GM12878 (cell line): Measurements from ENCODE around the gene GRIK2. TPM values are rescaled to one million over a fixed set of nuclear protein-coding genes. Genes with fewer than 3 reads are reported as not detected.

ENCODE experiments used
- ATAC-seq: fragments of 200-7000 bp; cut with Tn5 transposase; 3 replicates; pipeline ENCODE4 v1.9.1; 2020; ENCODE audit warnings: mild to moderate bottlenecking, moderate library complexity
- BruUV-seq: library from RNA; stranded (reverse); fragments of 400-500 nt; replicated peaks from 2 replicates; lab custom pipeline; 2021; lab: Mats Ljungman, UMichigan
- CTCF ChIA-PET: fragments of 300-600 bp; sonication (Branson Sonifier 250); formaldehyde crosslinking; extraction: SDS; loops from one replicate; lab custom pipeline; 2021; ENCODE audit warnings: inconsistent platforms; lab: Yijun Ruan, JAX
- POLR2A ChIA-PET: fragments of 350-600 bp; formaldehyde crosslinking; extraction: SDS; loops from one replicate; lab custom pipeline; 2021; ENCODE audit warnings: inconsistent platforms; lab: Charles Lee
- RAD21 ChIA-PET: fragments of 300-600 bp; sonication (Branson Sonifier 250); formaldehyde crosslinking; loops from one replicate; lab custom pipeline; 2023; ENCODE audit warnings: antibody characterized with exemption; ENCODE audit not compliant: unreplicated experiment; lab: Charles Lee
- SMC1A ChIA-PET: fragments of 300-600 bp; sonication (Branson Sonifier 250); formaldehyde crosslinking; loops from one replicate; lab custom pipeline; 2023; ENCODE audit not compliant: unreplicated experiment, uncharacterized antibody; lab: Charles Lee
- DNase-seq: peaks from one replicate; pipeline ENCODE4 v3.0.0-alpha.2; 2011; ENCODE audit warnings: low read depth, low spot score
- FAIRE-seq: peaks from 3 replicates; lab custom pipeline; 2011; peaks lifted over from hg19 to GRCh38; lab: Jason Lieb, UNC
- H2AFZ ChIP-seq: 2 replicates; pipeline ENCODE4 v1.6.0; 2011; ENCODE audit warnings: low read depth, low read length, control low read depth; ENCODE audit not compliant: control insufficient read depth
- H3K27ac ChIP-seq: 2 replicates; pipeline ENCODE4 v1.5.1; 2011; ENCODE audit warnings: control low read depth; ENCODE audit not compliant: control insufficient read depth, insufficient read depth
- H3K27me3 ChIP-seq, 2 experiments: replicated peaks in 1 of 2; 2 replicates each; pipeline versions ENCODE4 v1.6.0 to v1.6.1; 2011; ENCODE audit warnings: low read length in 1 of 2; ENCODE audit not compliant: control insufficient read depth in 2 of 2, insufficient read depth in 2 of 2
- H3K36me3 ChIP-seq, 2 experiments: 2 replicates each; pipeline ENCODE4 v1.5.1; 2011; ENCODE audit warnings: low read length in 1 of 2; ENCODE audit not compliant: control insufficient read depth in 2 of 2, insufficient read depth in 2 of 2
- H3K4me1 ChIP-seq: 2 replicates; pipeline ENCODE4 v1.6.1; 2011; ENCODE audit warnings: mild to moderate bottlenecking, low read length, moderate library complexity, mixed read lengths; ENCODE audit not compliant: control insufficient read depth, insufficient read depth
- H3K4me2 ChIP-seq: 2 replicates; pipeline ENCODE4 v1.6.0; 2011; ENCODE audit warnings: control low read depth; ENCODE audit not compliant: control insufficient read depth, insufficient read depth
- H3K4me3 ChIP-seq: fragments of 200-600 bp; sonication (generic); 2 replicates; pipeline ENCODE4 v1.5.1; 2016
- H3K79me2 ChIP-seq: 2 replicates; pipeline ENCODE4 v1.6.0; 2011; ENCODE audit warnings: low read length; ENCODE audit not compliant: control insufficient read depth, insufficient read depth
- H3K9ac ChIP-seq: 2 replicates; pipeline ENCODE4 v1.8.0; 2011; ENCODE audit warnings: low read length, control low read depth, mixed read lengths; ENCODE audit not compliant: control insufficient read depth, insufficient read depth
- H3K9me3 ChIP-seq: replicated peaks from 3 replicates; pipeline ENCODE4 v1.5.1; 2011; ENCODE audit warnings: mild to moderate bottlenecking, low read length; ENCODE audit not compliant: control insufficient read depth, insufficient read depth
- H4K20me1 ChIP-seq: 2 replicates; pipeline ENCODE4 v1.6.0; 2011; ENCODE audit not compliant: control insufficient read depth, insufficient read depth
- CREB1 ChIP-seq: IDR thresholded peaks from 2 replicates; pipeline ENCODE4 v1.6.1; 2012; ENCODE audit warnings: low read depth, mild to moderate bottlenecking, inconsistent platforms
- IKZF2 ChIP-seq, 2 experiments: fragments of 450-650 bp; IDR thresholded peaks; 2 replicates each; pipeline ENCODE4 v1.6.1; 2017; ENCODE audit warnings: mild to moderate bottlenecking in 2 of 2, moderate library complexity in 2 of 2
- MYC ChIP-seq: IDR thresholded peaks from 2 replicates; pipeline ENCODE4 v1.6.1; 2011; ENCODE audit warnings: mild to moderate bottlenecking, low read length, moderate library complexity, inconsistent platforms; ENCODE audit not compliant: insufficient read depth, insufficient replicate concordance, insufficient read length, severe bottlenecking
- NFIC ChIP-seq: IDR thresholded peaks from 2 replicates; pipeline ENCODE4 v1.6.1; 2012; ENCODE audit warnings: low read depth, mild to moderate bottlenecking, inconsistent platforms, low read length, moderate library complexity
- RFX5 ChIP-seq: IDR thresholded peaks from 2 replicates; pipeline ENCODE4 v1.6.1; 2011; ENCODE audit warnings: low read depth, low read length, improper control_type of control experiment
- RUNX3 ChIP-seq: IDR thresholded peaks from 2 replicates; pipeline ENCODE4 v1.6.1; 2012; ENCODE audit warnings: low read length, inconsistent platforms
- STAT3 ChIP-seq: IDR thresholded peaks from 2 replicates; pipeline ENCODE4 v1.6.1; 2011; ENCODE audit warnings: low read depth, low read length, improper control_type of control experiment
- ZNF622 ChIP-seq: fragments of 450-650 bp; IDR thresholded peaks from 2 replicates; pipeline ENCODE4 v1.6.1; 2017; ENCODE audit warnings: mild to moderate bottlenecking, inconsistent platforms
- ZZZ3 ChIP-seq: IDR thresholded peaks from 2 replicates; pipeline ENCODE4 v1.6.1; 2011; ENCODE audit warnings: low read depth; ENCODE audit not compliant: control insufficient read depth, insufficient read length
- WGBS: methylation state at CpG from one replicate; pipeline ENCODE4 v1.1.6; 2016; ENCODE audit warnings: low lambda C conversion rate; ENCODE audit not compliant: insufficient replicate concordance, insufficient coverage; ENCODE audit errors: missing lambda C conversion rate; 5-methylcytosine and 5-hydroxymethylcytosine counted together
- in situ Hi-C: fragments of 300-500 bp; cut with MboI; formaldehyde crosslinking; loops from 9 replicates; pipeline ENCODE4 v1.14.3; 2018; ENCODE audit warnings: mixed read lengths
- intact Hi-C: fragments of 100-400 bp; cut with micrococcal nuclease; formaldehyde crosslinking; loops from one replicate; pipeline ENCODE4 v1.14.2; 2022; ENCODE audit not compliant: unreplicated experiment
- polyA plus RNA-seq, 11 experiments: library from polyadenylated mRNA; depleted of rRNA in 4 of 11; unstranded in 6 of 11; stranded (reverse) in 5 of 11; fragments of >200 nt; fragmentation: Nextera tagmentation in 4 of 11; fragmentation: Illumina TruSeq in 1 of 11; extraction: Ambion mirVana in 4 of 11; extraction: Trizol in 1 of 11; gene quantifications; 1 replicate in 1 of 11; 2 replicates in 10 of 11; pipeline versions ENCODE4 v1.2.1 to v1.2.3, GENCODE V29; 2011 to 2016; ENCODE audit warnings: inconsistent platforms in 2 of 11, missing spikeins in 2 of 11, low read depth in 1 of 11
- total RNA-seq, 4 experiments: library from RNA; depleted of rRNA in 3 of 4; stranded (reverse); fragments of >200 nt in 3 of 4; fragmentation: Illumina TruSeq in 1 of 4; extraction: Trizol in 1 of 4; gene quantifications; 2 replicates each; pipeline versions ENCODE4 v1.2.1 to v1.2.3, GENCODE V29; 2013 to 2021
- TF ChIP-seq, protein P1 (sequence below): IDR thresholded peaks from 2 replicates; pipeline ENCODE4 v1.6.1; 2012; ENCODE audit warnings: improper control_type of control experiment, low read depth, low read length; ENCODE audit not compliant: insufficient replicate concordance

The GRIK2 gene
- total and polyA plus RNA-seq, 10 of the 15 experiments (the other 5 are each of a cell fraction or from before 2014, with no cell fraction given): not detected

DNA sequence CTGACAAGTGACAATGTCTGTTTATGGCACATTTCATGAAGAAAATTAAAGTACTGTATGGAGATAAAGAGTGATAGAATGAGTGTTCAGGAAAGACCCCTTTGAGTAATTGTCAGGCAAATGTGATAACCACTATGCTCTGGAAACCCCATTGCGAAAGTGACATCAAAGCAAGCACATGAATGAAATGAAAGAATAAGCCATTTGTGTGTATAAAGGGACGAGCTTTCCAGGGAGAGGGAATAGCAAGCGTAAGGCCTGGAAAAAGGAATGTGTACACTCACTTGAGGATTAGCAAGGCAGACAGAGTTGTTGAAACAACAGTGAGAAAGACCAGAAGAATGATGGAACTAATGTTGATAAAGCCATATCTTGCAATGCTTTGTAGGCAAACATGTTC is 490.0 kb downstream of the GRIK2 start (continued):
- TF ChIP-seq, protein P1, sequence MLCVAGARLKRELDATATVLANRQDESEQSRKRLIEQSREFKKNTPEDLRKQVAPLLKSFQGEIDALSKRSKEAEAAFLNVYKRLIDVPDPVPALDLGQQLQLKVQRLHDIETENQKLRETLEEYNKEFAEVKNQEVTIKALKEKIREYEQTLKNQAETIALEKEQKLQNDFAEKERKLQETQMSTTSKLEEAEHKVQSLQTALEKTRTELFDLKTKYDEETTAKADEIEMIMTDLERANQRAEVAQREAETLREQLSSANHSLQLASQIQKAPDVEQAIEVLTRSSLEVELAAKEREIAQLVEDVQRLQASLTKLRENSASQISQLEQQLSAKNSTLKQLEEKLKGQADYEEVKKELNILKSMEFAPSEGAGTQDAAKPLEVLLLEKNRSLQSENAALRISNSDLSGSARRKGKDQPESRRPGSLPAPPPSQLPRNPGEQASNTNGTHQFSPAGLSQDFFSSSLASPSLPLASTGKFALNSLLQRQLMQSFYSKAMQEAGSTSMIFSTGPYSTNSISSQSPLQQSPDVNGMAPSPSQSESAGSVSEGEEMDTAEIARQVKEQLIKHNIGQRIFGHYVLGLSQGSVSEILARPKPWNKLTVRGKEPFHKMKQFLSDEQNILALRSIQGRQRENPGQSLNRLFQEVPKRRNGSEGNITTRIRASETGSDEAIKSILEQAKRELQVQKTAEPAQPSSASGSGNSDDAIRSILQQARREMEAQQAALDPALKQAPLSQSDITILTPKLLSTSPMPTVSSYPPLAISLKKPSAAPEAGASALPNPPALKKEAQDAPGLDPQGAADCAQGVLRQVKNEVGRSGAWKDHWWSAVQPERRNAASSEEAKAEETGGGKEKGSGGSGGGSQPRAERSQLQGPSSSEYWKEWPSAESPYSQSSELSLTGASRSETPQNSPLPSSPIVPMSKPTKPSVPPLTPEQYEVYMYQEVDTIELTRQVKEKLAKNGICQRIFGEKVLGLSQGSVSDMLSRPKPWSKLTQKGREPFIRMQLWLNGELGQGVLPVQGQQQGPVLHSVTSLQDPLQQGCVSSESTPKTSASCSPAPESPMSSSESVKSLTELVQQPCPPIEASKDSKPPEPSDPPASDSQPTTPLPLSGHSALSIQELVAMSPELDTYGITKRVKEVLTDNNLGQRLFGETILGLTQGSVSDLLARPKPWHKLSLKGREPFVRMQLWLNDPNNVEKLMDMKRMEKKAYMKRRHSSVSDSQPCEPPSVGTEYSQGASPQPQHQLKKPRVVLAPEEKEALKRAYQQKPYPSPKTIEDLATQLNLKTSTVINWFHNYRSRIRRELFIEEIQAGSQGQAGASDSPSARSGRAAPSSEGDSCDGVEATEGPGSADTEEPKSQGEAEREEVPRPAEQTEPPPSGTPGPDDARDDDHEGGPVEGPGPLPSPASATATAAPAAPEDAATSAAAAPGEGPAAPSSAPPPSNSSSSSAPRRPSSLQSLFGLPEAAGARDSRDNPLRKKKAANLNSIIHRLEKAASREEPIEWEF: no peak
- TF ChIP-seq NFIC (peak; percentile 61; the same call in 1 of the 2 replicates), MYC (no peak), IKZF2 (IDR thresholded peaks at IDR 0.05) (no peak), STAT3 (no peak), RUNX3 (peak; percentile 52; the same call in 1 of the 2 replicates), RFX5 (no peak)

DNA sequence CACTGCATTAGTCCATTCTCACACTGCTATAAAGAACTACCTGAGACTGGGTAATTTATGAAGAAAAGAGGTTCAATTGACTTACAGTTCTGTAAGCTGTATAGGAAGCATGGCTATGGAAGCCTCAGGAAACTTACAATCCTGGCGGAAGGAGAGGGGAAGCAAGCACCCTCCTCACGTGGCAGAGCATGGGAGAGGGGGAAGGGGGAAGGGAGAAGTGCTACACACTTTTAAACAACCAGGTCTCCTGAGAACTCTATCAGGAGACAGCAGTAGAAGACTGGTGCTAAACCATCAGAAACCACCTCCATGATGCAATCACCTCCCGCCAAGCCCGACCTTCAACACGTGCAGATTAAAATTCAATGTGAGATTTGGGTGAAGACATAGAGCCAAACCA is 494.0 kb downstream of the GRIK2 start:
- Histone ChIP-seq H2AFZ (no peak overlapping the region), H3K4me2 (no peak overlapping the region), H3K9ac (no peak overlapping the region)
- no peak for DNase-seq
- TF ChIP-seq CREB1 (no peak), ZZZ3 (no peak), ZNF622 (no peak)
- TF ChIP-seq, all 136 proteins: peak for 0
- ChIA-PET POLR2A (no interaction called here), SMC1A (interaction anchor here (0.6 kb wide), 1 partner anchor 906 kb away, joined by 4 read pairs; no protein-coding TSS in a partner anchor), RAD21 (no interaction called here), CTCF (no interaction called here)
- no peaks in the 10 kb centered on the region for H3K36me3 ChIP-seq
- H3K4me1 ChIP-seq: no peaks in the 10 kb centered on the region
- BruUV-seq: no TSS peak
- no peaks in the 10 kb centered on the region; the same call in 1 of the 3 replicates for H3K9me3 ChIP-seq
- no peaks in the 10 kb centered on the region for H4K20me1 ChIP-seq
- ATAC-seq (no peak), FAIRE-seq (no peak)
- H3K4me3 ChIP-seq: no peak overlapping the region
- in situ Hi-C loops: no loop called here
- 38% methylated on average over 5 of the region's 5 CpGs for WGBS
- no peaks in the 10 kb centered on the region for H3K27me3 ChIP-seq
- no peaks in the 10 kb centered on the region for H3K79me2 ChIP-seq
- intact Hi-C loops: no loop called here
- H3K27ac ChIP-seq: no peak overlapping the region
